ENCODE results near the gene BMP15. TPM values are rescaled to one million over a fixed set of nuclear protein-coding genes. Genes with fewer than 3 reads are reported as not detected.

BMP15 gene
- total RNA-seq (2022) (not detected in 2 replicates), Bru-seq, nascent RNA (not detected), BruChase-seq, experiment 1, labeled RNA remaining after a 6-hour chase (not detected), BruChase-seq, experiment 2, labeled RNA remaining after a 2-hour chase (not detected)
- long read RNA-seq = 0 reads

DNA sequence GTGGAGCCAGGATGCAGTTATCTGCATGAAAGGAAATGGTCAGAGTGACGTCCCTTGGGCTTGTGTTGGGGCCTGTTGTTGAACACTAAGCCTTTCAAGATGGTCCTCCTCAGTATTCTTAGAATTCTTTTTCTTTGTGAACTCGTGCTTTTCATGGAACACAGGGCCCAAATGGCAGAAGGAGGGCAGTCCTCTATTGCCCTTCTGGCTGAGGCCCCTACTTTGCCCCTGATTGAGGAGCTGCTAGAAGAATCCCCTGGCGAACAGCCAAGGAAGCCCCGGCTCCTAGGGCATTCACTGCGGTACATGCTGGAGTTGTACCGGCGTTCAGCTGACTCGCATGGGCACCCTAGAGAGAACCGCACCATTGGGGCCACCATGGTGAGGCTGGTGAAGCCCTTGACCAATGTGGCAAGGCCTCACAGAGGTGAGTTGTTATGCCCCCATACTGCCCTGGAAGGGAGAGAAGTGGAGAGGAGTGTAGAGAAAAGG is at the start of gene BMP15:
TSS of gene BMP15 (plus strand) at position 51 of the 492 bp plus-strand sequence. CDS start at position 100, 49 bp downstream.
- BruUV-seq (replicated peaks) = no TSS peak
- Mint-ChIP-seq H3K4me1 (ENCODE audit: insufficient read depth, unreplicated experiment) (no peaks in the 10 kb centered on the region), H3K36me3 (ENCODE audit: insufficient read depth, unreplicated experiment) (no peaks in the 10 kb centered on the region), H3K9me3 (ENCODE audit: unreplicated experiment) (no peaks in the 10 kb centered on the region), H3K4me3 (ENCODE audit: unreplicated experiment) (no peak within 1 kb of the TSS), H3K27ac (ENCODE audit: low read depth, unreplicated experiment) (no peak within 1 kb of the TSS), H3K27me3 (ENCODE audit: insufficient read depth, unreplicated experiment) (peaks cover 35% of the 10 kb centered on the region)
- TF ChIP-seq, protein P1, sequence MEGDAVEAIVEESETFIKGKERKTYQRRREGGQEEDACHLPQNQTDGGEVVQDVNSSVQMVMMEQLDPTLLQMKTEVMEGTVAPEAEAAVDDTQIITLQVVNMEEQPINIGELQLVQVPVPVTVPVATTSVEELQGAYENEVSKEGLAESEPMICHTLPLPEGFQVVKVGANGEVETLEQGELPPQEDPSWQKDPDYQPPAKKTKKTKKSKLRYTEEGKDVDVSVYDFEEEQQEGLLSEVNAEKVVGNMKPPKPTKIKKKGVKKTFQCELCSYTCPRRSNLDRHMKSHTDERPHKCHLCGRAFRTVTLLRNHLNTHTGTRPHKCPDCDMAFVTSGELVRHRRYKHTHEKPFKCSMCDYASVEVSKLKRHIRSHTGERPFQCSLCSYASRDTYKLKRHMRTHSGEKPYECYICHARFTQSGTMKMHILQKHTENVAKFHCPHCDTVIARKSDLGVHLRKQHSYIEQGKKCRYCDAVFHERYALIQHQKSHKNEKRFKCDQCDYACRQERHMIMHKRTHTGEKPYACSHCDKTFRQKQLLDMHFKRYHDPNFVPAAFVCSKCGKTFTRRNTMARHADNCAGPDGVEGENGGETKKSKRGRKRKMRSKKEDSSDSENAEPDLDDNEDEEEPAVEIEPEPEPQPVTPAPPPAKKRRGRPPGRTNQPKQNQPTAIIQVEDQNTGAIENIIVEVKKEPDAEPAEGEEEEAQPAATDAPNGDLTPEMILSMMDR (IDR thresholded peaks at IDR 0.05; ENCODE audit: unreplicated experiment) = no peak
- no peak for DNase-seq (ENCODE audit: unreplicated experiment)
- CTCF ChIA-PET = interaction anchor here (1.2 to 1.5 kb wide), 2 partner anchors 77 to 220 kb away, joined by 4 read pairs; no protein-coding TSS in a partner anchor
- intact Hi-C loops (cut with micrococcal nuclease) = no loop called here
- POLR2A ChIA-PET = no interaction called here

DNA sequence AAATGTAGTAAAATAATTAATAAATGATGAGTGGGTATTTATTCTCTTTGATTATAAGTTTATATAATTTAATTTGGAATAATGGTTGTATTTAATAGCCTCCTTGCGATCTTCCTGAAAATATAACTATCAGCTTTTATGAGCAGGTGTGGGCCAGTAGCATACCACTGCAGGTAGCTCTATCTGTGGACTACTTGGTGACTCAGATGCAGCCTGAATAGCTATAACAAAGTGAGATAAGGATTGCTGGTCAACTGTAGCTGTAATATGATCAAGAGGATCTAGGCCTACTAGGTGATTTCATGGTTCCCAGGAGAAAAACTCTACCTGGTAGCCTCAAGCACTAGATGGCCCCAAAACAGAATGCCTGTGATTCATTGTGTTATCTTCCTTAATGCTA is 47.1 kb upstream of the BMP15 start:
- H3K27ac Mint-ChIP-seq (ENCODE audit: low read depth, unreplicated experiment) = no peak overlapping the region
- TF ChIP-seq, protein P1 (IDR thresholded peaks at IDR 0.05; ENCODE audit: unreplicated experiment) = no peak
- H3K4me1 Mint-ChIP-seq (ENCODE audit: insufficient read depth, unreplicated experiment) = no peaks in the 10 kb centered on the region
- DNase-seq (ENCODE audit: unreplicated experiment) = no peak
- intact Hi-C loops (cut with micrococcal nuclease) = no loop called here
- POLR2A ChIA-PET = no interaction called here
- H3K36me3 Mint-ChIP-seq (ENCODE audit: insufficient read depth, unreplicated experiment) = no peaks in the 10 kb centered on the region
- H3K4me3 Mint-ChIP-seq (ENCODE audit: unreplicated experiment) = no peak overlapping the region
- no peaks in the 10 kb centered on the region for H3K9me3 Mint-ChIP-seq (ENCODE audit: unreplicated experiment)
- CTCF ChIA-PET = interaction anchor here (0.7 to 1.0 kb wide), 3 partner anchors 55 to 292 kb away, joined by 3 to 7 read pairs (median 3); no protein-coding TSS in a partner anchor
- peaks cover 58% of the 10 kb centered on the region for H3K27me3 Mint-ChIP-seq (ENCODE audit: insufficient read depth, unreplicated experiment)
- no TSS peak for BruUV-seq (replicated peaks)

DNA sequence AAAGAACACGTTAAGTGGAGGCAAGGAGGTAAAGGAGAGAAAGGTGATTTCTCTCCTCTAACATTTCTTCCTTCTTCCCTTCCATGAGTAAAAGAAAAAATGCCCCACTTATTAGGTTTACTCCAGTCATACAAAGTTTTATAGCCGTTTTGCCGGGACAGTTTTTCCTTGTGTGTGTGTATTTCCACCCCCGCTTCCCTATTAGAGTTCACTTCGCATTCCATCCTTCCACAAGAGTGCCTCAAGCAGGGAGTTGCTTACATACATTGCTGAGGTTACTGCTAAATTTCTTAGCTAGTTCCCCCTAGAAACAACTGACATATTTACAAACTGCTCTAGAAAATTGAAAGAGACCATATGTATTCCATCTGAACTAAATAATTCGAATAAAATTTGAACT is 45.2 kb upstream of the BMP15 start:
- Mint-ChIP-seq H3K36me3 (ENCODE audit: insufficient read depth, unreplicated experiment) (no peaks in the 10 kb centered on the region), H3K27me3 (ENCODE audit: insufficient read depth, unreplicated experiment) (peaks cover 61% of the 10 kb centered on the region), H3K27ac (ENCODE audit: low read depth, unreplicated experiment) (no peak overlapping the region), H3K9me3 (ENCODE audit: unreplicated experiment) (no peaks in the 10 kb centered on the region), H3K4me3 (ENCODE audit: unreplicated experiment) (no peak overlapping the region), H3K4me1 (ENCODE audit: insufficient read depth, unreplicated experiment) (no peaks in the 10 kb centered on the region)
- TF ChIP-seq, protein P1 (IDR thresholded peaks at IDR 0.05; ENCODE audit: unreplicated experiment) = no peak
- DNase-seq (ENCODE audit: unreplicated experiment) = no peak
- intact Hi-C loops (cut with micrococcal nuclease) = no loop called here
- CTCF ChIA-PET = no interaction called here
- BruUV-seq (replicated peaks) = no TSS peak
- POLR2A ChIA-PET = interaction anchor here (1.4 kb wide), 1 partner anchor 10 kb away, joined by 3 read pairs; no protein-coding TSS in a partner anchor

DNA sequence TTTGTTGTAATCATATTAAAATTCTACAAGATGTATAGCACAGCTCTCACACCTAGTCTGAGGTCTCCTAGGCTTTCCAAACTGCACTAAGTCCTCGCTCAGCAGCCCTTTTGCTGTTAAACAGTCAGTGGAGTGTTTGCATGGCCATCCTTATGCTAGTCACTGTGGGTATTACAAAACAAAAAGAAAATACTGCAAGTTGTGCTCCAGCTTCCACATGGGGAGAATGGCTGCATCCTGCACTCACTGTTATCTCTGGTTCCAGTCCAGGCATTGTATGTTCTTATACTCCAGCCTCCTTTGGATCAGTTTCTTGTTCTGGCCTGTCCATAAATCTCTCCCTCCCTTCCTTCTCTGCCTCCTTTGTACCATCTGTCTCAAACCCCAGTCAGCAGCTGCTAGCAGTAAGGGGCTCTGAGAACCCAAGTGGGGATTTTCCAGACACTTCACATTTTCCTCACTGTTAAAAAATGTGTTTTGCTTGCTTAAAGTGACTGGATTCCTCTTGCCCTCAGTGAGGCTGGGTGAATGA is 38.5 kb upstream of the BMP15 start:
- Mint-ChIP-seq H3K27ac (ENCODE audit: low read depth, unreplicated experiment) (no peak overlapping the region), H3K9me3 (ENCODE audit: unreplicated experiment) (no peaks in the 10 kb centered on the region), H3K27me3 (ENCODE audit: insufficient read depth, unreplicated experiment) (peaks cover 39% of the 10 kb centered on the region), H3K4me1 (ENCODE audit: insufficient read depth, unreplicated experiment) (no peaks in the 10 kb centered on the region), H3K36me3 (ENCODE audit: insufficient read depth, unreplicated experiment) (no peaks in the 10 kb centered on the region), H3K4me3 (ENCODE audit: unreplicated experiment) (no peak overlapping the region)
- DNase-seq (ENCODE audit: unreplicated experiment) = no peak
- no TSS peak for BruUV-seq (replicated peaks)
- ChIA-PET CTCF (no interaction called here), POLR2A (no interaction called here)
- TF ChIP-seq, protein P1 (IDR thresholded peaks at IDR 0.05; ENCODE audit: unreplicated experiment) = no peak
- intact Hi-C loops (cut with micrococcal nuclease) = no loop called here

All from MCF 10A (cell line).